Brain pericyte (primary cell): Measurements from ENCODE around the gene PIF1.

Source experiments
- DNase-seq: peaks from one replicate; pipeline ENCODE4 v3.0.0-alpha.2; 2012; ENCODE audit warnings: low read depth, low spot score

Gene PIF1

DNA sequence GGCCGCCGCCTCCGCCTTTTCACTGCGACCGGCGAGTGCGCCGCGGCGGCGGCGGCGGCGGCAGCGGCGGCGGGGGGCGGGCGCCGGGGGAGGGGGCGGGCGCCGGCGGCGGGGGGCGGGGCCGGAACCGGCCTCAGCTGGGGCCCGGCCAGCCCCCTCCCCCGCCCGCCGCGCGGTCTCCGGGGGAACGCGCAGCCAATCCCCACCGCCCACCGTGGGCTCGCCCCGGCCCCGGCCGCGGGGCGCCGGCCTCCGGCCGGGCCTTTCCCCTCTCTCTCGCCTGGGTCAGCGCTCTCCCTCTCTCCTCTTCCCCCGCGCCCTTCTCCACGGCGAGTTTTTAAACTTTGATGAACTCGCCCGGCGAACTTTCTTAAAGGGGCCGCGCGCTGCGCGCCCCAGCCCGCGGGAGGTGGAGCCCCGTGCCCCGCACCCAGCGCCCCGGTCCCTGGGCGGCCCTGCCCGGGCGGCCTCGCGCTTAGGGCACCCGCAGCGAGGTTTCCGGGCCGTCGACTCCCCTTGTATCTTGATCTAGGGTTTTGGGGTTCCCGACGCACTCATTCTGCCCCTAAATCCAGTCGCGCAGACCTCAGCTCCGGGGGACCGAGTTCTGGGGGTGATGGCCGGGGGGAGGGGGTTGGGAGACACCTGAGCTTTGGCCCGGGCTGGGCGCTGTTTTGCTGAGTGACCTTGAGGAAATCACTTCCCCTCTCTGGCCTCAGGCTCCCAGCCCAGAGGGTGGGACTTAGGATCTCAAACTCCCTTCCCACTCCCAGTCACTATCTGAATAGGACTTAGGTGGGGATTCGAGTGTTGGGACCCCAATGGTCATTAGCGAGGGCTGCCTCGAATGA is 49.7 kb downstream of the PIF1 start, which contains the start of gene RBPMS2:
Gene RBPMS2, minus strand, starts transcription at position 39 of the 851 bp plus-strand sequence. CDS start 270 bp downstream, outside the sequence.
- DNase-seq: no peak

DNA sequence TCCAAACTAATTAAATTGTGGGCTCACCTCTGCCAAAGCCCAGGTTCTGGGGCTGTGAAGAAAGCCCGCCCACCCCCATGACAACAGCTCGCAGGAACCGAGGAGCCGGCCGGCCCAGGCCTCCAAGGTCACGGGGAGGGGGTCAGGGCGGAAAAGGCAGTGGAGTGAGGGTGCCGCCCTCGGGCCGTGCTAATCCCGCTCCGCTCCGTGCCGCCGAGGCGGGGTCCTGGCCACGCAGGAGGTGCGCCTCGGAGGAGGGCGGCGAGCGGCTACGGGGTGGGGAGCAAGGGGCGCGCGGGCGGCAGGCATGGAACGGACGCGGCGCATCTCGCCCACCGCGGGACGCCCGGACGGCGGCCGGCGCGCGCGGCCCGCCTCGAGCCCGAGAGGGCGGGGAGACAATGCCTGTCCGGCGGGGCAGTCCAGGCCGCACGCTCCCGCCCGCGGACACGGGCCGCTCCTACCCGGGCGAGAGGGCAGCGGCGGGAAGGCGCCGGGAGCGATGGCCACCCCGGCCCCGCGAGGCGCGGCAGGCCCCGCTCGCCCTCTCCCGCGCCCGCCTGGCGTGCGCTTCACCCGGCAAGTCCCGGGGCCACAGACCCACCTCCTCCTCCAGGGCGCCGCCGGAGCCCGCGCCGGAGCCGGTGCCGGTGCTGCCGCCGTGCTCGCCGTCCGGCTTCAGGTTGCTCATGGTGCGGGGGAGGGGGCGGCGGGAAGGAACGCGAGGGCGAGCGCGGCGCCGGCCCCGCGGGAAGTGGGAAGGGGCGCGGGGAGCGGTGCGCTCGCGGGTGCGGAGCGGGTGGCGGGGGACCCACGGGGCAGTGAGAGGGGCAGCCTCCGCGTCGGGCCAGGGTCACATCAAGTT is 50.6 kb downstream of the PIF1 start:
- DNase-seq: no peak

DNA sequence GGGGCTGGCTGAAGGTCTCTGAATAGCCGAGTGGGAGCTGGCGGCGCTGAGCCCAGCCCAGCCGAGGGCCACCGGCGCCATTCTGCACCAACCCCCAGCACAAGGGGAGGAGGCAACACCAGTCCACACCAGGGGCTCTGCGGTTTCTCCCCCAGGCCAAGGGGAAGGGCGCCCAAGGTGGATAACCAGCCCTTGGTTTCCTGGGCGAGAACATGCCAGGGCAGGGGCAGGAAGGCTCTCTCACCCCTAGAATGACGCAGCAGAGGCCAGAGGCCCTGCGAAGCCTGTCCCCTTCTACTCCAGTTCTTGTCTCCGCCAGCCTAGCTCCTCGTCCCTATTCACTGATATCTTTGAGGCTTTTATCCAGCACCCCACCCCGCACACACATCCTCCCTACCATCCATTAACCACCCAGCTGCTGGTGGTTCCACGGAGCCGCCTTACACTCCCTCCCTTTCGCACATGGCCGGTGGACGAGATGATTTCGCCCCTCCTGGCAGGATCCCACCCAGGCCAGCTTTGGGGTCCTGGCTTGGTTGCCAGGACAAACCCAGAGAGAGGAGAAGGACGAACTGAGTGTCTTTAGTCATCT is 51.3 kb downstream of the PIF1 start:
- DNase-seq: no peak

DNA sequence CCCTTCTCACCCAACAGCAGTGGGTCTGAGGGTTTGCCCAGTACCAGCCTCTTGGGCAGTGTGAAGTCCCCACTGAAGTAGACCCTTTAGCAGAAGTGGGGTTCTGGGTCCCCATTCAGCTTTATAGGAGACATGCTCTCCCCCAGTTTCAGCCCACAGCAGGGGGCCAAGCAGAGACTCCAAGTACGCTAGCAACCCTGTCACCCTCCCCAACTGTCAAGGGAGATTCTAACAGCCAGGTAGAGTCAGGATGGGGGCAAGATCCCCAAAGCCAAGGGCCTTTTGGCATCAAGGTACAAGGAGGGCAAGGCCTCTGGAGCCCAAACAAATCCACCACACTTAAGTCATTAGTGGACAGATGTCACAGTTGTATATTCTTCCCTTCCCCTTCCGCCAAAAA is 51.8 kb downstream of the PIF1 start:
- DNase-seq: no peak

DNA sequence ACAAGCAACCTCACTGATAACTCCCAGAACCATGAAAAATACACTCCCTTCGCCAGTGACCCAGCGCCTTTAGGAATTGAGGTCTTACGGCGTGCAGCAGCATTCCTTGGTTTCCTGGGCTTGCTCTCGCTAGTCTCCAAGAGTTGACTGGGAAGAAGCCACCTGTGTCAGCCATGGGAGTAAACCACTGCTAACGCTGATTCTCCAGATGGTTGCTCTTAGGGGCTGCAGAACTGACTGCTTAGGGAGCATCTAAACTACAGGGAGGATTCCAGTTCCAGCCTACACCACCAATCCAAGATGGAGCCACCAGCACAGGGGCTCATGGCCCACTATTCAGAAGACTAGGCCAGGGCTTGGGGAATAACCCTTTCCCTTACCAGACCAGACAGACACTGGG is 52.5 kb downstream of the PIF1 start:
- no peak for DNase-seq

DNA sequence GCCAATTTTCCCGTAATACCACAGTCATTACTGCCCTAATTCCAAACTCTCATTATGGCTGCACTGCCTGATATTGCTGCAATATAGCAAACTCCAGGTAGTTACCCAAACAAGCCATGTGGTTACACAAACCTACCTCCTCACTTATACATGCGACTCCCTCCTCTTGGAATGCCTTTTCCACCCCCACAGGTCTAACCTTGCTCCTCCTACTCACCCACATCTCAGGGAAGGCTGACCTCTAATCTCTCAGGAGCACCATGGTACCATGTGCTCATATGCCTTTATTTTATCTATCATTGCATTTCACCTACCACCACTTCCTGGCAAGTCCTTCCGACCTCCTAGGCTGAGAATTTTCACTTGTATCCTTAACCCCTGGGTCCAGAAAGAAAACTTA is 53.0 kb downstream of the PIF1 start:
- no peak for DNase-seq

DNA sequence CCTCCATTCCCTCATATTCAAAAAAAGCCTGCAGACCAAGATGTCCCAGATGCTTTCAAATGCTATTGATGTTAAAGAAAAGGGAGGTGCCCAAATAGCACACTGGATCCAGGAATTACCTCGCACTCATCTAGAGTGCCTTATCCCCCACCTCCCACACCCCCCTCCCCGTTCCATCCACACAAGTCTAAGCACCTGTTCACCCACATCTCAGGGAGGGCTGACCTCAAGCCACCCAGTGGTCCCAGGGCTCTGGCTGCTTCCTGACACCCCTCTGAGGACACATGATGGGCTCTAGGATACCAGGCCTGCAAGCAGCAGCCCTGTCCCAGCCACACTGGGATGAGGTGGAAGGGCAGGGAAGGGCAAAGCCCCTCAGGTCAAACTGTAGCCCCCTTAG is 54.8 kb downstream of the PIF1 start:
- no peak for DNase-seq

DNA sequence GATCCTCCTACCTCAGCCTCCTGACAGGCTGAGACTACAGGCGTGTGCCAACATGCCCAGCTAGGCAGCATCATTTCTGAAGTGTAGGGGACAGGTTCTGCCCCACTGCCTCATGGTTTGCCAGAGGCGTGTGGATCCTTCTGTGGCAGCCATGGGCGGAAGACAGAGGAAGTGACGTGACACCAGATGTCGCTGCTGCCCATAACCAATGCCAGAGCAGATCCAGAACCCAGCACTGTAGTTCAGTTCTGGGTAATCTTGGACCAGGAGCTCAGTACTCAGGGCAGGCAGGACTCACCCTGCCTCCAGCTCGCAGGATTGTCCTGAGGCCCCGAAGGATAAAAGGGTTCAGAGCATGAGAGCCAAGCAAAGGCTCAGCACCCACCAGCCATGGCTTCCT is 58.2 kb downstream of the PIF1 start:
- DNase-seq: no peak

DNA sequence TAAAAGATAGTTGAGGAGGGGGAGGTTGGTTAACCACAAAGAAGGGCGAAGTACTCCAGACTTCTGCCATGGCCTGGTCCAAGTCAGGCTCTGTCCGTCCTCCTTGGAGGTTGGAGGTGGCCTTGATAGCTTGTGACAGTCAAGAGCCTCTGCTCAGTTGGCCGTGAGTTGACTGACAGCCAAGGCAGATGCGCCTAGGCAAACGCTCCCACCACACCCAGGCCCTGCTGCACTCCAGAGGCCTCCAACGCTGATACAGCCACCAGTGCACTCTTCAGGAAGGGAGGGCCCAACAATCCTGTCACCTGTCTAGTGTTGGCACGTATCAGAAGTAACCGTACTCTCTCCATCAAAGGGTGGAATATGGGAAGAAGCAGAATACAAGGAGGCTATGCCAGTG is 59.4 kb downstream of the PIF1 start:
- no peak for DNase-seq
